ENCODE measurements around the gene C14orf132.

DNA sequence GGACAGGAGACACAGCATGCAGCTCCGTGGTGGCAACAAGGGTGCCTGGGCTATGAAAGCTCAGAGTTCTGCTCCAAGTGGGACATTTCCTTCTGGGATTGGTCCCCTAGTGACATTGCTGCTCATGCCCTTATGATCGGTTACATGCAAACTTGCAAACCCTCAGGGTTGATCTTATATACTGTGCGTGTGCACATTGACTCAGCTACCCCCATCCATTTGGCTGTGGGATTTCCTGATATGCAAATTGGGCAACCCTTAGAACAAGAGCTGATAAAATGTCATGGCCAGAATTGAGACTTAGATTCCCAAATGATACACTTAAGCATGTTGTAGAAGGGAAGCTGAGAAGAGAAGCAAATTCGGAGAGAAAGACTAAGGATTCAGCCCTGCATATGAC, 92.7 kb downstream of the C14orf132 start:
- TF ChIP-seq POLR2A (IDR thresholded peaks at IDR 0.05; ENCODE audit: low read depth, low read length) (no peak), TAF1 (IDR thresholded peaks at IDR 0.05; ENCODE audit: borderline replicate concordance, low read depth, low read length) (no peak), POLR2AphosphoS5 (IDR thresholded peaks at IDR 0.05; ENCODE audit: low read depth, low read length) (no peak)

All from GM12892 (cell line).